ENCODE data around the gene RNF148.

Gene RNF148

GRCh38 chr7:122702872-122703510 is at the start of gene RNF148:
TSS of gene RNF148 (minus strand) at chr7:122702922. CDS start at chr7:122702750, 172 bp downstream.
- DNase-seq = no peak

- DNase-seq = no peak
These were observed 47.7 kb upstream of the RNF148 start for GRCh38 chr7:122750389-122750788.

GRCh38 chr7:122748195-122748594 is 45.5 kb upstream of the RNF148 start:
- DNase-seq = no peak

GRCh38 chr7:122746948-122747347 is 44.2 kb upstream of the RNF148 start:
- no peak for DNase-seq

GRCh38 chr7:122743211-122743610 is 40.5 kb upstream of the RNF148 start:
- no peak for DNase-seq

GRCh38 chr7:122738947-122739346 is 36.2 kb upstream of the RNF148 start:
- no peak for DNase-seq

- DNase-seq = no peak
These were observed 33.5 kb upstream of the RNF148 start for GRCh38 chr7:122736183-122736582.

GRCh38 chr7:122727759-122728158 is 25.0 kb upstream of the RNF148 start:
- DNase-seq = no peak

- no peak for DNase-seq
These were observed 24.6 kb upstream of the RNF148 start for GRCh38 chr7:122727354-122727753.

GRCh38 chr7:122726881-122727280 is 24.2 kb upstream of the RNF148 start:
- DNase-seq = no peak

- DNase-seq = no peak
These were observed 21.6 kb upstream of the RNF148 start for GRCh38 chr7:122724366-122724765.

- DNase-seq = no peak
These were observed 16.4 kb upstream of the RNF148 start for GRCh38 chr7:122719010-122719578.

- DNase-seq = no peak
These were observed 14.8 kb upstream of the RNF148 start for GRCh38 chr7:122717356-122718089.

GRCh38 chr7:122715183-122715582 is 12.5 kb upstream of the RNF148 start:
- no peak for DNase-seq

GRCh38 chr7:122710916-122711315 is 8.2 kb upstream of the RNF148 start:
- no peak for DNase-seq

GRCh38 chr7:122709930-122710646 is 7.4 kb upstream of the RNF148 start:
- DNase-seq = no peak

GRCh38 chr7:122706836-122707235 is 4.1 kb upstream of the RNF148 start:
- DNase-seq = no peak

GRCh38 chr7:122699017-122699416 is 3.7 kb downstream of the RNF148 start, which contains the start of gene RNF133:
TSS of gene RNF133 (minus strand) at chr7:122699117. CDS start at chr7:122698918, 199 bp downstream.
- DNase-seq = no peak

GRCh38 chr7:122695816-122696215 is 6.9 kb downstream of the RNF148 start:
- DNase-seq = no peak

- DNase-seq = no peak
These were observed 8.0 kb downstream of the RNF148 start for GRCh38 chr7:122694697-122695096.

GRCh38 chr7:122692769-122693309 is 9.9 kb downstream of the RNF148 start:
- no peak for DNase-seq

- no peak for DNase-seq
These were observed 11.0 kb downstream of the RNF148 start for GRCh38 chr7:122691569-122692235.

All from NCI-H510A treated with DMSO at 0.1 percent for 48 hours (cell line).